Fibroblast of lung (primary cell): ENCODE results near the gene ACVR1B.

Experiments used
- CTCF ChIP-seq, 2 donors: IDR thresholded peaks in 1 of 2; conservative IDR thresholded peaks in 1 of 2; 1 replicate in 1 of 2; 2 replicates in 1 of 2; pipeline ENCODE4 v1.5.1; 2011 to 2012; ENCODE audit warnings: low read length in 2 of 2, control low read depth in 1 of 2, inconsistent platforms in 1 of 2, low read depth in 1 of 2, mild to moderate bottlenecking in 1 of 2
- EZH2 ChIP-seq: IDR thresholded peaks from 2 replicates; pipeline ENCODE4 v1.5.1; 2012; ENCODE audit warnings: low read length, control low read depth, mild to moderate bottlenecking; ENCODE audit errors: missing control alignments

GRCh38 chr12:51950682-51951198 lies 759 bp upstream of the ACVR1B start:
- no peak for TF ChIP-seq CTCF (conservative IDR thresholded peaks at IDR 0.05 in 1 of 2, IDR thresholded peaks at IDR 0.05 in 1 of 2; ENCODE audit: low read depth in 1 of 2, low read length in 2 of 2)
- no peak for TF ChIP-seq EZH2
